ENCODE measurements around the gene LIN7B. TPM values are rescaled to one million over a fixed set of nuclear protein-coding genes. Genes with fewer than 3 reads are reported as not detected.
"Not testable (repeated sequence)": the region's sequence is repeated elsewhere in the genome, so short reads cannot be mapped to it uniquely, and the experiment has no call there.

Gene LIN7B
- total RNA-seq, 2 experiments from 2014 or later, result 3.6 to 5.5 TPM

- POLR2A ChIA-PET; intact Hi-C loops (cut with micrococcal nuclease; ENCODE audit: unreplicated experiment): not testable (repeated sequence)
Measured at GRCh38 chr19:49123285-49123684, 9.1 kb downstream of the LIN7B start.

GRCh38 chr19:49125025-49125731, 11.0 kb downstream of the LIN7B start:
- Histone ChIP-seq H3K27ac (ENCODE audit: low read depth, low read length, poor library complexity, severe bottlenecking) (no peak overlapping the region), H3K4me2 (ENCODE audit: low read length) (no peak overlapping the region), H3K9me2 (ENCODE audit: insufficient read depth, low read length) (no peaks in the 10 kb centered on the region), H3K4me1 (ENCODE audit: insufficient read depth, low read length, poor library complexity, severe bottlenecking) (peaks cover 17% of the 10 kb centered on the region), H3K4me3 (ENCODE audit: low read depth, low read length, poor library complexity, severe bottlenecking) (no peak overlapping the region), H3K36me3 (ENCODE audit: insufficient read depth, low read length) (no peaks in the 10 kb centered on the region), H3K9me3 (ENCODE audit: low read length) (no peaks in the 10 kb centered on the region), H4K20me1 (ENCODE audit: insufficient read depth, low read length) (no peaks in the 10 kb centered on the region), H2AFZ (ENCODE audit: low read length) (no peak overlapping the region), H3K79me2 (ENCODE audit: insufficient read depth, low read depth, low read length) (no peaks in the 10 kb centered on the region)
- DNase-seq (ENCODE audit: low spot score), result no peak
- intact Hi-C loops (cut with micrococcal nuclease; ENCODE audit: unreplicated experiment), result loop anchor here (5.0 kb wide), 1 partner anchor 547 kb away; no protein-coding TSS in a partner anchor
- ChIA-PET POLR2A (no interaction called here), CTCF (ENCODE audit: unreplicated experiment) (no interaction called here)
- BruUV-seq (replicated peaks), result no TSS peak
- TF ChIP-seq EZH2phosphoT487 (IDR thresholded peaks at IDR 0.05; ENCODE audit: borderline replicate concordance, low read depth, low read length), result no peak
- TF ChIP-seq CTCF (conservative IDR thresholded peaks at IDR 0.05; ENCODE audit: low read length), result no peak

More at GRCh38 chr19:49123285-49123684, 9.1 kb downstream of the LIN7B start:
- H2AFZ ChIP-seq (ENCODE audit: low read length); H3K36me3 ChIP-seq (ENCODE audit: insufficient read depth, low read length); H3K79me2 ChIP-seq (ENCODE audit: insufficient read depth, low read depth, low read length); CTCF ChIA-PET (ENCODE audit: unreplicated experiment); H3K4me3 ChIP-seq (ENCODE audit: low read depth, low read length, poor library complexity, severe bottlenecking); H3K27ac ChIP-seq (ENCODE audit: low read depth, low read length, poor library complexity, severe bottlenecking); DNase-seq (ENCODE audit: low spot score); H3K9me2 ChIP-seq (ENCODE audit: insufficient read depth, low read length); H4K20me1 ChIP-seq (ENCODE audit: insufficient read depth, low read length); H3K4me2 ChIP-seq (ENCODE audit: low read length); H3K9me3 ChIP-seq (ENCODE audit: low read length); BruUV-seq (replicated peaks): not testable (repeated sequence)
- peaks cover 13% of the 10 kb centered on the region for H3K4me1 ChIP-seq (ENCODE audit: insufficient read depth, low read length, poor library complexity, severe bottlenecking)

- H3K4me2 ChIP-seq (ENCODE audit: low read length), result no peak overlapping the region
- POLR2A ChIA-PET, result no interaction called here
- no peaks in the 10 kb centered on the region for H3K9me3 ChIP-seq (ENCODE audit: low read length)
- H4K20me1 ChIP-seq (ENCODE audit: insufficient read depth, low read length), result no peaks in the 10 kb centered on the region
- no peak overlapping the region for H2AFZ ChIP-seq (ENCODE audit: low read length)
- BruUV-seq (replicated peaks), result no TSS peak
- no peak overlapping the region for H3K4me3 ChIP-seq (ENCODE audit: low read depth, low read length, poor library complexity, severe bottlenecking)
- DNase-seq (ENCODE audit: low spot score), result no peak
- intact Hi-C loops (cut with micrococcal nuclease; ENCODE audit: unreplicated experiment), result loop anchor here (5.0 kb wide), 1 partner anchor 546 kb away; no protein-coding TSS in a partner anchor
- H3K9me2 ChIP-seq (ENCODE audit: insufficient read depth, low read length), result no peaks in the 10 kb centered on the region
- H3K79me2 ChIP-seq (ENCODE audit: insufficient read depth, low read depth, low read length), result no peaks in the 10 kb centered on the region
- no peaks in the 10 kb centered on the region for H3K36me3 ChIP-seq (ENCODE audit: insufficient read depth, low read length)
- CTCF ChIA-PET (ENCODE audit: unreplicated experiment), result no interaction called here
- H3K27ac ChIP-seq (ENCODE audit: low read depth, low read length, poor library complexity, severe bottlenecking), result no peak overlapping the region
- H3K4me1 ChIP-seq (ENCODE audit: insufficient read depth, low read length, poor library complexity, severe bottlenecking), result peaks cover 16% of the 10 kb centered on the region
- no peak for TF ChIP-seq CTCF (conservative IDR thresholded peaks at IDR 0.05; ENCODE audit: low read length)
- no peak for TF ChIP-seq EZH2phosphoT487 (IDR thresholded peaks at IDR 0.05; ENCODE audit: borderline replicate concordance, low read depth, low read length)
Measured at GRCh38 chr19:49126575-49126974, 12.4 kb downstream of the LIN7B start.

GRCh38 chr19:49127225-49127624, 13.1 kb downstream of the LIN7B start:
- not testable (repeated sequence) for H3K4me3 ChIP-seq (ENCODE audit: low read depth, low read length, poor library complexity, severe bottlenecking); DNase-seq (ENCODE audit: low spot score); BruUV-seq (replicated peaks); H2AFZ ChIP-seq (ENCODE audit: low read length); H3K27ac ChIP-seq (ENCODE audit: low read depth, low read length, poor library complexity, severe bottlenecking); H3K79me2 ChIP-seq (ENCODE audit: insufficient read depth, low read depth, low read length); H4K20me1 ChIP-seq (ENCODE audit: insufficient read depth, low read length); H3K9me2 ChIP-seq (ENCODE audit: insufficient read depth, low read length); H3K9me3 ChIP-seq (ENCODE audit: low read length); H3K36me3 ChIP-seq (ENCODE audit: insufficient read depth, low read length); H3K4me2 ChIP-seq (ENCODE audit: low read length)
- ChIA-PET POLR2A (interaction anchor here (0.6 kb wide), 1 partner anchor 11 kb away, joined by 5 read pairs; no protein-coding TSS in a partner anchor), CTCF (ENCODE audit: unreplicated experiment) (interaction anchor here (0.6 to 0.7 kb wide), 3 partner anchors 9 to 291 kb away, joined by 4 to 5 read pairs (median 4); no protein-coding TSS in a partner anchor)
- peaks cover 16% of the 10 kb centered on the region for H3K4me1 ChIP-seq (ENCODE audit: insufficient read depth, low read length, poor library complexity, severe bottlenecking)
- intact Hi-C loops (cut with micrococcal nuclease; ENCODE audit: unreplicated experiment), result loop anchor here (5.0 kb wide), 1 partner anchor 545 kb away; no protein-coding TSS in a partner anchor
